Vagina (tissue), 2 donors: Measurements from ENCODE around the gene TIMELESS.

ENCODE experiments used
- CTCF ChIP-seq, 3 experiments: fragments of 450-650 bp in 2 of 3; fragments of 200-600 bp in 1 of 3; sonication (generic) in 1 of 3; IDR thresholded peaks; one replicate each; pipeline ENCODE4 v1.5.1; 2017 to 2019; ENCODE audit warnings: antibody characterized with exemption in 3 of 3, mild to moderate bottlenecking in 2 of 3, moderate library complexity in 2 of 3
- POLR2A ChIP-seq, 2 donors: fragments of 450-650 bp; IDR thresholded peaks; one replicate each; pipeline ENCODE4 v1.6.1; 2017; ENCODE audit warnings: antibody characterized with exemption in 2 of 2, mild to moderate bottlenecking in 2 of 2, moderate library complexity in 2 of 2
- POLR2AphosphoS5 ChIP-seq, 2 donors: sonication (generic); formaldehyde crosslinking; IDR thresholded peaks; one replicate each; pipeline ENCODE4 v1.9.0; 2017; ENCODE audit warnings: antibody characterized with exemption in 2 of 2, mild to moderate bottlenecking in 2 of 2, low read depth in 1 of 2; ENCODE audit not compliant: insufficient read depth in 1 of 2

- no peak for TF ChIP-seq POLR2AphosphoS5 (IDR thresholded peaks at IDR 0.05; ENCODE audit: insufficient read depth in 1 of 2, low read depth in 1 of 2)
- TF ChIP-seq CTCF (IDR thresholded peaks at IDR 0.05), result no peak
- no peak for TF ChIP-seq POLR2A (IDR thresholded peaks at IDR 0.05)
Measured at GRCh38 chr12:56389412-56389811, 59.8 kb downstream of the TIMELESS start.
